Activated CD4-positive, alpha-beta memory T cell treated with anti-CD3 and anti-CD28 coated beads, Interleukin-2, amount 10 ng/mL, durations not matched to agents 7 days and 5 days (primary cell): Measurements from ENCODE around the gene LRBA. TPM values are rescaled to one million over a fixed set of nuclear protein-coding genes. Genes with fewer than 3 reads are reported as not detected.
A peak's percentile ranks its signal among the peaks of the same experiment; 100 is the strongest.

Experiments
- CTCF ChIA-PET: fragments of 350-600 bp; sonication (Branson Sonifier 250); formaldehyde crosslinking; loops from one replicate; lab custom pipeline; 2021; ENCODE audit warnings: antibody characterized with exemption, inconsistent platforms; lab: Charles Lee
- POLR2A ChIA-PET: fragments of 350-600 bp; sonication (Branson Sonifier 250); formaldehyde crosslinking; loops from one replicate; lab custom pipeline; 2021; ENCODE audit warnings: antibody characterized with exemption; lab: Charles Lee
- DNase-seq: peaks from one replicate; pipeline ENCODE4 v3.0.0-alpha.2; 2020
- H3K27ac Mint-ChIP-seq: one replicate; pipeline ENCODE4 v1.8.0; 2021; ENCODE audit warnings: mild to moderate bottlenecking, mixed read lengths
- H3K27me3 Mint-ChIP-seq: one replicate; pipeline ENCODE4 v1.8.0; 2021; ENCODE audit warnings: mixed read lengths
- H3K36me3 Mint-ChIP-seq: one replicate; pipeline ENCODE4 v1.8.0; 2021; ENCODE audit warnings: low read depth, mixed read lengths
- H3K4me1 Mint-ChIP-seq: one replicate; pipeline ENCODE4 v1.8.0; 2021; ENCODE audit warnings: mixed read lengths
- H3K4me3 Mint-ChIP-seq: one replicate; pipeline ENCODE4 v1.8.0; 2021; ENCODE audit warnings: mild to moderate bottlenecking, mixed read lengths
- H3K9me3 Mint-ChIP-seq: one replicate; pipeline ENCODE4 v1.8.0; 2021; ENCODE audit warnings: mixed read lengths
- total RNA-seq, 2 experiments: library from RNA; stranded (reverse); gene quantifications; one replicate each; pipeline ENCODE4 v1.2.3, GENCODE V29; 2021

Gene LRBA
- total RNA-seq, 2 experiments from 2014 or later, result 42.4 to 45.2 TPM

DNA sequence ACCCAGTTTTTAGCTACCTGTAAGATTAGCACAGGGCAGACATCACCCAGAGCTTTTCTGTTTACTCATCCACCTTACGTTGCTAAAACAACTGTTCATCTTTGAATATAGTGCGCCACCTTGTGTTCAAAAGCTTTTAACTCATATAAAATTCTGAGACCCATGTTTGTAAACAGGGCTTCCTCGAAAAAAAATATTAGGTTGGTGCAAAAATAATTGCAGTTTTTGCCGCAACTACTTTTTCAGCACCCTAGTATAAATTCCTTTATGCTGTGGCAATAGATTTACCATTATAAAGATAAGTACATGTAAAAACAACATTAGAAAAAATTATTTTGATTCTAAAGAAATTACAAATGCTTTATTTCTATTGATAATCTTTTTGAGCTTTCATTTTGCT lies 147.9 kb downstream of the LRBA start:
- H3K27me3 Mint-ChIP-seq, result no peaks in the 10 kb centered on the region
- H3K4me1 Mint-ChIP-seq, result no peaks in the 10 kb centered on the region
- no peak overlapping the region for H3K27ac Mint-ChIP-seq
- H3K9me3 Mint-ChIP-seq, result no peaks in the 10 kb centered on the region
- ChIA-PET CTCF (interaction anchor here (0.6 to 4.7 kb wide), 40 partner anchors 8 to 1845 kb away, joined by 3 to 59 read pairs (median 4); partner anchors contain the start of gene LRBA), POLR2A (interaction anchor here (0.8 to 0.9 kb wide), 2 partner anchors 39 to 148 kb away, joined by 3 read pairs; no protein-coding TSS in a partner anchor)
- H3K36me3 Mint-ChIP-seq, result peaks cover 8% of the 10 kb centered on the region
- H3K4me3 Mint-ChIP-seq, result no peak overlapping the region
- no peak for DNase-seq

DNA sequence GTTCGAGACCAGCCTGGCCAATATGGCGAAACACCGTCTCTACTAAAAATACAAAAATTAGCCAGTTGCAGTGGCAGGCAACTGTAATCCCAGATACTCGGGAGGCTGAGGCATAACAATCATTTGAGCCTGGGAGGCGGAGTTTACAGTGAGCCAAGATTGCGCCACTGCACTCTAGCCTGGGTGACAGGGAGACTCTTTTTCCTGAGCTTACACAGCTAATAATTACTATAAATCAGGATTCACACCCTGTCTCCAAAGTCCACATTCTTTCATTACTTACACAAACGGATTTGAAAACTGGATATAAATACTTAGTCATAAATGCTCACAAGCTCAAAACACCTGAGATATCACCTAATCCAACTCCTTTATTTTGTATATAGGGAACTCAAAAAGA lies 151.6 kb downstream of the LRBA start:
- no peak overlapping the region for H3K4me3 Mint-ChIP-seq
- ChIA-PET POLR2A (no interaction called here), CTCF (interaction anchor here (1.3 kb wide), 1 partner anchor 566 kb away, joined by 4 read pairs; no protein-coding TSS in a partner anchor)
- H3K9me3 Mint-ChIP-seq, result no peaks in the 10 kb centered on the region
- H3K4me1 Mint-ChIP-seq, result no peaks in the 10 kb centered on the region
- H3K36me3 Mint-ChIP-seq, result peaks cover 3% of the 10 kb centered on the region
- H3K27ac Mint-ChIP-seq, result no peak overlapping the region
- DNase-seq, result no peak
- H3K27me3 Mint-ChIP-seq, result no peaks in the 10 kb centered on the region

GRCh38 chr4:150862829-150863228 lies 152.3 kb downstream of the LRBA start:
- ChIA-PET POLR2A (interaction anchor here (0.6 kb wide), 1 partner anchor 560 kb away, joined by 3 read pairs; no protein-coding TSS in a partner anchor), CTCF (interaction anchor here (1.3 kb wide), 1 partner anchor 565 kb away, joined by 4 read pairs; no protein-coding TSS in a partner anchor)
- Mint-ChIP-seq H3K27ac (no peak overlapping the region), H3K4me1 (no peaks in the 10 kb centered on the region), H3K27me3 (no peaks in the 10 kb centered on the region), H3K9me3 (no peaks in the 10 kb centered on the region), H3K4me3 (no peak overlapping the region), H3K36me3 (no peaks in the 10 kb centered on the region)
- DNase-seq, result no peak

- POLR2A ChIA-PET, result no interaction called here
These were observed 155.6 kb downstream of the LRBA start for GRCh38 chr4:150859453-150859852.

GRCh38 chr4:150855981-150856510 lies 159.0 kb downstream of the LRBA start:
- Mint-ChIP-seq H3K4me3 (no peak overlapping the region), H3K4me1 (peaks cover 5% of the 10 kb centered on the region), H3K9me3 (no peaks in the 10 kb centered on the region), H3K36me3 (peaks cover 14% of the 10 kb centered on the region), H3K27me3 (no peaks in the 10 kb centered on the region), H3K27ac (no peak overlapping the region)
- no peak for DNase-seq
- ChIA-PET POLR2A (no interaction called here), CTCF (interaction anchor here (1.3 to 2.7 kb wide), 2 partner anchors 11 to 28 kb away, joined by 3 to 16 read pairs; no protein-coding TSS in a partner anchor)

More at GRCh38 chr4:150859453-150859852, 155.6 kb downstream of the LRBA start:
- Mint-ChIP-seq H3K4me3 (no peak overlapping the region), H3K27ac (no peak overlapping the region), H3K36me3 (no peaks in the 10 kb centered on the region), H3K9me3 (no peaks in the 10 kb centered on the region), H3K27me3 (no peaks in the 10 kb centered on the region), H3K4me1 (no peaks in the 10 kb centered on the region)
- DNase-seq, result no peak
- CTCF ChIA-PET, result no interaction called here

GRCh38 chr4:150854600-150854999 lies 160.5 kb downstream of the LRBA start:
- H3K36me3 Mint-ChIP-seq, result peaks cover 17% of the 10 kb centered on the region
- CTCF ChIA-PET, result interaction anchor here (0.7 to 2.7 kb wide), 2 partner anchors 12 to 26 kb away, joined by 3 to 16 read pairs; no protein-coding TSS in a partner anchor
- no peak for DNase-seq
- POLR2A ChIA-PET, result no interaction called here
- no peak overlapping the region for H3K4me3 Mint-ChIP-seq
- no peaks in the 10 kb centered on the region for H3K9me3 Mint-ChIP-seq
- no peaks in the 10 kb centered on the region for H3K27me3 Mint-ChIP-seq
- peaks cover 5% of the 10 kb centered on the region for H3K4me1 Mint-ChIP-seq
- H3K27ac Mint-ChIP-seq, result no peak overlapping the region

DNA sequence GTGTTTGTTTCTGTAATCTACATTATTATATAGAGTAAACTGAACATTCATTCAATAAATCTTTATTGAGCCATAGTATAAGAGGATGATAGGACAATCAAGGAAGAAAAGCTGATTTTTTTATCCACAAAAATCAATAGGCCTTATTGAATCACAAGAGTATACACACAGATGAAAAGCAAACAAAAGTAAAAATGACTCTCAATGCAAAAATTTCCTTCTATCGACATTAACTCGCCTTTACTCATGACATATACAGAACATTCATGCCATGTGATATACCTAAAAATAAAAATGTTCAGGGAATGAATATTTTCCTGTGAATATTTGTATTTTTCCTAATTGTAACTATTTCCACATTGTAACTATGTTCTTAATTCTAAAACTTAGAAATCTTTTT lies 161.2 kb downstream of the LRBA start:
- Mint-ChIP-seq H3K4me3 (no peak overlapping the region), H3K27me3 (no peaks in the 10 kb centered on the region)

DNA sequence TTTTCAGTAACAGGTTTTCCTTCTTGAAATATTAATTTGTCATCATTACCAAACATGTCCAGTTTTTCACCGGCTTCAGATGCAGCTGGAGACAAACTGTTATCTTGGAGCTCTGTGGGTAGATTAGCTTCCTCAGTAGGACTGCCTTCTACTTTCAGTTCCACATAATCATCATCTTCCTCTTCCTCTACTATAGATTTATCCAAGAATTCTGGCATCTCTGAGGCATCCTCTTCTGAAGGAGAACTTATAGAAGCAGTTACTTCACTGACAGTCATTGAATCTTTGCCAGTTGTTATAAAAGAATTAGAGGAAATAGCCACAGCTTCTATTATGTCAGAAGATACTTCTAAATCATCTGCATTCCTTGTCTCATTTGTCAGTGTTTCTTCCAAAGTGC lies 162.9 kb downstream of the LRBA start:
- ChIA-PET CTCF (no interaction called here), POLR2A (no interaction called here)
- no peaks in the 10 kb centered on the region for H3K9me3 Mint-ChIP-seq
- H3K4me1 Mint-ChIP-seq, result peaks cover 5% of the 10 kb centered on the region
- no peak for DNase-seq
- no peak overlapping the region for H3K27ac Mint-ChIP-seq
- peaks cover 30% of the 10 kb centered on the region for H3K36me3 Mint-ChIP-seq
- H3K4me3 Mint-ChIP-seq, result no peak overlapping the region
- H3K27me3 Mint-ChIP-seq, result no peaks in the 10 kb centered on the region

More for the DNA sequence above, 161.2 kb downstream of the LRBA start:
- DNase-seq, result no peak
- Mint-ChIP-seq H3K36me3 (peaks cover 21% of the 10 kb centered on the region), H3K9me3 (no peaks in the 10 kb centered on the region), H3K4me1 (peaks cover 5% of the 10 kb centered on the region), H3K27ac (no peak overlapping the region)
- CTCF ChIA-PET, result interaction anchor here (2.7 kb wide), 1 partner anchor 13 kb away, joined by 16 read pairs; no protein-coding TSS in a partner anchor
- POLR2A ChIA-PET, result no interaction called here

- CTCF ChIA-PET, result interaction anchor here (0.7 to 3.6 kb wide), 3 partner anchors 9 to 21 kb away, joined by 4 to 12 read pairs (median 4); no protein-coding TSS in a partner anchor
- POLR2A ChIA-PET, result no interaction called here
- no peak for DNase-seq
- no peak overlapping the region for H3K27ac Mint-ChIP-seq
- H3K9me3 Mint-ChIP-seq, result no peaks in the 10 kb centered on the region
- H3K4me1 Mint-ChIP-seq, result peaks cover 5% of the 10 kb centered on the region
- H3K4me3 Mint-ChIP-seq, result no peak overlapping the region
- H3K27me3 Mint-ChIP-seq, result no peaks in the 10 kb centered on the region
- peaks cover 36% of the 10 kb centered on the region for H3K36me3 Mint-ChIP-seq
These were observed 166.1 kb downstream of the LRBA start for GRCh38 chr4:150849016-150849415.

DNA sequence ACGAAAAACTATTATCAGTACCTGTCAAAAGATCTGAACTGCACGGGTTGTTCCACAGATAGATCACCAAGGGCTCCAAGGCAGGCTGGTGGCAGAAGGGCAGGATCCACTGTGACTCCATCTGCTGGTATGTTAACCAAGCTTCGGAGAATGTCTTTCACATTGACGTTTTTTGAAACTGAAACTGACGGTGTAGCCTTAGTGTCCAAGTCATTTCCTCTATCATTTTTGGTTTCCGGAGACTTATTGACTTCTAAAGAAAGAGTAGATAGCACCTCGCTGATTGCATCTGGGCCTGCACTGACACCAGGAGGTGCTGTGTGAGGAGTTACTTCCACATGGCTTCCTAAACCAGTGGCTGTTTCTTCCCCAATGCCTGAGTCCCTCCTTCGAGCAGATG lies 186.9 kb downstream of the LRBA start:
- ChIA-PET POLR2A (interaction anchor here (0.9 to 1.3 kb wide), 2 partner anchors 9 to 39 kb away, joined by 3 read pairs; no protein-coding TSS in a partner anchor), CTCF (interaction anchor here (0.7 to 4.4 kb wide), 15 partner anchors 9 to 532 kb away, joined by 3 to 23 read pairs (median 4); no protein-coding TSS in a partner anchor)
- Mint-ChIP-seq H3K36me3 (peaks cover 60% of the 10 kb centered on the region), H3K4me1 (peaks cover 32% of the 10 kb centered on the region), H3K27ac (peak overlapping the region; percentile 91), H3K27me3 (no peaks in the 10 kb centered on the region), H3K9me3 (no peaks in the 10 kb centered on the region), H3K4me3 (peak overlapping the region; percentile 70)
- DNase-seq, result peak; percentile 76

- peaks cover 60% of the 10 kb centered on the region for H3K36me3 Mint-ChIP-seq
- no peaks in the 10 kb centered on the region for H3K27me3 Mint-ChIP-seq
- H3K4me1 Mint-ChIP-seq, result peaks cover 32% of the 10 kb centered on the region
- CTCF ChIA-PET, result interaction anchor here (0.9 to 4.4 kb wide), 7 partner anchors 9 to 81 kb away, joined by 3 to 23 read pairs (median 4); no protein-coding TSS in a partner anchor
- H3K27ac Mint-ChIP-seq, result peak overlapping the region; percentile 32
- H3K9me3 Mint-ChIP-seq, result no peaks in the 10 kb centered on the region
- POLR2A ChIA-PET, result no interaction called here
- H3K4me3 Mint-ChIP-seq, result peak overlapping the region; percentile 31
- DNase-seq, result no peak
These were observed 187.9 kb downstream of the LRBA start for GRCh38 chr4:150827226-150827625.

DNA sequence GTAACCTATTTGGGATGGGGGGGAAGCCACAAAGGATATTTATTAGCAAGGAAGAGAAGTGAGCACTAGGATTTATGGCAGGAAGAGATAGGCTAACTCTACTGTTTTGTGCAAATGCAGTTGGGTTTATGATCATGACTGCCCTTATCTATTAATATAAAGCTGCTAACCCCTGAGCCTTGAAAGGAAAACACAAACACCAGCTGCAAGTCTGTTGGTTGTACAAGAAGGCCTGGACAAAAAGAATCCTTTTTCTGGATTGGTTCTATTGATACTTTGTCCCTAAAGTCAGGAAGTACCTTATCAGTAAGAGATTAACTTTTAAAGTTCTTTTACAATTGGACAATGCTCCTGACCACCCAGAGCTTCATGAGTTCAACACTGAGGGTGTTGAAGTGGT lies 188.8 kb downstream of the LRBA start:
- no peak overlapping the region for H3K4me3 Mint-ChIP-seq
- no peaks in the 10 kb centered on the region for H3K9me3 Mint-ChIP-seq
- POLR2A ChIA-PET, result interaction anchor here (0.8 kb wide), 1 partner anchor 187 kb away, joined by 3 read pairs; no protein-coding TSS in a partner anchor
- peak overlapping the region; percentile 32 for H3K27ac Mint-ChIP-seq
- peaks cover 60% of the 10 kb centered on the region for H3K36me3 Mint-ChIP-seq
- CTCF ChIA-PET, result interaction anchor here (4.4 kb wide), 1 partner anchor 40 kb away, joined by 23 read pairs; no protein-coding TSS in a partner anchor
- H3K4me1 Mint-ChIP-seq, result peaks cover 32% of the 10 kb centered on the region
- DNase-seq, result no peak
- H3K27me3 Mint-ChIP-seq, result no peaks in the 10 kb centered on the region

DNA sequence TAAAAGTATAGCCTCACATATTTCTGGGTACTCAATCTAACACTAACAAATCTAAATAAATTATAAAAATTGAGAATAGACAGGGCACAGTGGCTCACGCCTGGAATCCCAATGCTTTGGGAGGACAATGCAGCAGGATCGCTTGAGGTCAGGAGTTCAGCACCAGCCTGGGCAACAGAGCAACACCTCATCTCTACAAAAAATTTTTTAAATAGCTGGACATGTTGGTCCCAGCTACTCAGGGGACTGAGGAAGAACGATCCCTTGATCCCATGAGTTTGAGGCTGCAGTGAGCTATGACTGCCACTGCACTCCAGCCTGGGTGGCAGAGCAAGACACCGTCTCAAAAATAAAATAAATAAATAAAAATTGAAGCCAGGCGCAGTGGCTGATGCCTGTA lies 192.7 kb downstream of the LRBA start:
- Mint-ChIP-seq H3K27ac (no peak overlapping the region), H3K36me3 (peaks cover 43% of the 10 kb centered on the region), H3K4me1 (peaks cover 28% of the 10 kb centered on the region), H3K9me3 (no peaks in the 10 kb centered on the region), H3K4me3 (no peak overlapping the region), H3K27me3 (no peaks in the 10 kb centered on the region)
- DNase-seq, result no peak
- POLR2A ChIA-PET, result no interaction called here
- CTCF ChIA-PET, result no interaction called here
